Chondrocyte (in vitro differentiated cells): ENCODE results near the gene ARHGEF25. TPM values are rescaled to one million over a fixed set of nuclear protein-coding genes. Genes with fewer than 3 reads are reported as not detected.
"Not testable (repeated sequence)": the region's sequence is repeated elsewhere in the genome, so short reads cannot be mapped to it uniquely, and the experiment has no call there.

Source experiments
- DNase-seq: peaks from one replicate; pipeline ENCODE4 v3.0.0; 2021; ENCODE audit warnings: mixed read lengths, low spot score
- H3K27ac Mint-ChIP-seq: one replicate; pipeline ENCODE4 v1.8.0; 2021; ENCODE audit warnings: mild to moderate bottlenecking, moderate library complexity, mixed read lengths; ENCODE audit not compliant: unreplicated experiment
- H3K27me3 Mint-ChIP-seq: 2 replicates; pipeline ENCODE4 v1.8.0; 2021; ENCODE audit warnings: low read depth, mixed read lengths
- H3K36me3 Mint-ChIP-seq: 2 replicates; pipeline ENCODE4 v1.8.0; 2021; ENCODE audit warnings: low read depth, mixed read lengths
- H3K4me1 Mint-ChIP-seq: 2 replicates; pipeline ENCODE4 v1.8.0; 2021; ENCODE audit warnings: low read depth, mild to moderate bottlenecking, mixed read lengths
- H3K4me3 Mint-ChIP-seq: one replicate; pipeline ENCODE4 v1.8.0; 2021; ENCODE audit warnings: mild to moderate bottlenecking, moderate library complexity, mixed read lengths; ENCODE audit not compliant: unreplicated experiment
- H3K9me3 Mint-ChIP-seq: 2 replicates; pipeline ENCODE4 v1.8.0; 2021; ENCODE audit warnings: low read depth, mixed read lengths
- long read RNA-seq: library from polyadenylated mRNA; stranded (forward); transcript quantifications from one replicate; pipeline ENCODE4 v2.0.0, GENCODE V29; 2021
- total RNA-seq: library from RNA; stranded (reverse); gene quantifications from 3 replicates; pipeline ENCODE4 v1.2.1, GENCODE V29; 2021
- TF ChIP-seq, protein P1 (sequence below): fragments of 200-600 bp; sonication (generic); IDR thresholded peaks from 2 replicates; pipeline ENCODE4 v1.5.0; 2021; ENCODE audit warnings: antibody characterized with exemption, mild to moderate bottlenecking, moderate library complexity

The ARHGEF25 gene
- total RNA-seq = 29.0 to 30.6 TPM (median 29.5 TPM) in 3 replicates
- long read RNA-seq, partial matches to known transcripts = 0 of 1 reads
- long read RNA-seq, other reads (novel, unspliced or antisense) = 1 of 1 reads

DNA sequence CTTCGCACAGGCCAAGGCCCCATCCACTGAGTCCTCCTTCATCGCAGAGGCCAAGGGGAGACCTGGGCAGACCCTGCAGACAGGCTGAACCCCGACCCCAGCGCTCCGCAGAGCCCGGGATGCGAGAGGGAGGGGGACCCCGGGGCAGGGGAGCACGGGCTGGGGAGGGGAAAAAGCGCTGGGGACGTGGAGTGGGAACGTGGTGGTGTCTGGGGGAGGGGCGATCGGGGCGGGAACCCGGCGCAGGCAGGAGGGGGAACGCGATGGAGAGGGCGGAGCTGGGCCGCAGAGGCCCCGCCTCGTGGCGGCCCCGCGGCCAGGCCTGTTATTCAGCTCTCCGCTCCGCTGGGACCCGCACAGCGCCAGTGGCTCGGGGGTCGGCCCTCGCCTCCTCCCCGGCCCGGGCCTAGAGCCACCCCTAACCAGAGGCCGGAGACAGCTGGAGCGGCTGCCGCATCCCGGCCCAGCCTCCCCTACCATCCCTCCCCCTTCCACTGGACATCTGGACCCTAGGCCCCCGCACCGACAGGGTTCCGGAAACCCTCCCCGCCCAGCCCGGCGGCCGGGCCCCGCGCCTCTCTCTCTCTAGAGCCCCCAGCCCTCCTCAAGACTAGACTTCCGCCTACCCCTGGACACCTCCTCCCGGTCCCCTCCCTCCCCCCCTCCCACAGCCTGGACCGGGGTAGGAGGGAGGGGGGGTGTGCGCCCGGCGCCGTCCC, at the start of gene ARHGEF25:
TSS of gene ARHGEF25 (plus strand) at position 328 of the 719 bp plus-strand sequence. CDS start 460 bp downstream, outside the sequence.
- no peak for DNase-seq
- H3K4me1 Mint-ChIP-seq = peaks cover 33% of the 10 kb centered on the region

DNA sequence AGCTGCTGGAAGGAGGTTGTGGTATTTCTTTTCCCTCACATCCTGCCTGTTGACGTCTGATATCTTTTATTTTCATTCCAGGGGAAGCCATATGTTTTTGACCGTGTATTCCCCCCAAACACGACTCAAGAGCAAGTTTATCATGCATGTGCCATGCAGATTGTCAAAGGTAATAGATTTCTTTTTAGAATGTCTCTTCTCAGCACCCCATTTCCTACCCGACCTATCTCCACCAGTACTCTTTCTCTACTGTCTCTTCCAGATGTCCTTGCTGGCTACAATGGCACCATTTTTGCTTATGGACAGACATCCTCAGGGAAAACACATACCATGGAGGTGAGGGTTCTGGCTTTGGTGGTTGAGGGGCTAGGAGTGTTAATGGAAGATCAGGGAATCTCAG, 47.9 kb upstream of the ARHGEF25 start:
- H3K4me3 Mint-ChIP-seq = no peak overlapping the region
- peaks cover 8% of the 10 kb centered on the region for H3K27me3 Mint-ChIP-seq
- H3K9me3 Mint-ChIP-seq = no peaks in the 10 kb centered on the region
- TF ChIP-seq, protein P1, sequence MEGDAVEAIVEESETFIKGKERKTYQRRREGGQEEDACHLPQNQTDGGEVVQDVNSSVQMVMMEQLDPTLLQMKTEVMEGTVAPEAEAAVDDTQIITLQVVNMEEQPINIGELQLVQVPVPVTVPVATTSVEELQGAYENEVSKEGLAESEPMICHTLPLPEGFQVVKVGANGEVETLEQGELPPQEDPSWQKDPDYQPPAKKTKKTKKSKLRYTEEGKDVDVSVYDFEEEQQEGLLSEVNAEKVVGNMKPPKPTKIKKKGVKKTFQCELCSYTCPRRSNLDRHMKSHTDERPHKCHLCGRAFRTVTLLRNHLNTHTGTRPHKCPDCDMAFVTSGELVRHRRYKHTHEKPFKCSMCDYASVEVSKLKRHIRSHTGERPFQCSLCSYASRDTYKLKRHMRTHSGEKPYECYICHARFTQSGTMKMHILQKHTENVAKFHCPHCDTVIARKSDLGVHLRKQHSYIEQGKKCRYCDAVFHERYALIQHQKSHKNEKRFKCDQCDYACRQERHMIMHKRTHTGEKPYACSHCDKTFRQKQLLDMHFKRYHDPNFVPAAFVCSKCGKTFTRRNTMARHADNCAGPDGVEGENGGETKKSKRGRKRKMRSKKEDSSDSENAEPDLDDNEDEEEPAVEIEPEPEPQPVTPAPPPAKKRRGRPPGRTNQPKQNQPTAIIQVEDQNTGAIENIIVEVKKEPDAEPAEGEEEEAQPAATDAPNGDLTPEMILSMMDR = no peak
- no peaks in the 10 kb centered on the region for H3K4me1 Mint-ChIP-seq
- no peak for DNase-seq
- H3K27ac Mint-ChIP-seq = no peak overlapping the region
- H3K36me3 Mint-ChIP-seq = peaks cover 16% of the 10 kb centered on the region

More for the DNA sequence above, at the start of gene ARHGEF25:
- Mint-ChIP-seq H3K27ac (no peak within 1 kb of the TSS), H3K4me3 (peak within 1 kb of the TSS; percentile 74), H3K9me3 (no peaks in the 10 kb centered on the region), H3K36me3 (peaks cover 12% of the 10 kb centered on the region), H3K27me3 (no peaks in the 10 kb centered on the region)
- TF ChIP-seq, protein P1 = no peak

DNA sequence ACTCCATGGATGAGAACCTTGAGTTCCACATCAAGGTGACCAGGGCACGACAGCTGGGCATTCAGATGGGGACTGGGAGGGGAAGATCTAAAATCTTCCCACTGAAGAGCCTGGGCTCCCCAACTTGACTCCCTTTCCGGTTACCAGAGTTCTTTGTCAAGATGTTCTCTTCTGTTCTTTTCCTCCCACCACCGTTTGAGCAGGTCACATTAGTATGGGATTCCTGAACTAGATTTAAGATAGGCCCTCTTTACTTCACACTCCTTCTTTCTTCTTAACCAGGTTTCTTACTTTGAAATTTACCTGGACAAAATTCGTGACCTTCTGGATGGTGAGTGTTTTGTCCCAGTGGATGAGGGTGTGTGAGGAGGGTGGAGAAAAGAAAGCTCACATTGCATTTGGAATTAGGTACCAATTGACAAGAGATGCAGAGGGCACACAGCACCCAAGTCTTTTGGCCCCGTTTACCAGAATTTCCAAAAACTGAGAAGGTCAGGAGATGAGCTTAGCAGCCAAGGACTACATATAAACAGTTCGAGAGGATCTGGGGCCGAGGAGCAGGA, 47.0 kb upstream of the ARHGEF25 start:
- no peaks in the 10 kb centered on the region for H3K9me3 Mint-ChIP-seq
- no peak for DNase-seq
- H3K4me1 Mint-ChIP-seq = no peaks in the 10 kb centered on the region
- TF ChIP-seq, protein P1 = no peak
- no peak overlapping the region for H3K4me3 Mint-ChIP-seq
- H3K36me3 Mint-ChIP-seq = peaks cover 24% of the 10 kb centered on the region
- H3K27ac Mint-ChIP-seq = no peak overlapping the region
- peaks cover 8% of the 10 kb centered on the region for H3K27me3 Mint-ChIP-seq

DNA sequence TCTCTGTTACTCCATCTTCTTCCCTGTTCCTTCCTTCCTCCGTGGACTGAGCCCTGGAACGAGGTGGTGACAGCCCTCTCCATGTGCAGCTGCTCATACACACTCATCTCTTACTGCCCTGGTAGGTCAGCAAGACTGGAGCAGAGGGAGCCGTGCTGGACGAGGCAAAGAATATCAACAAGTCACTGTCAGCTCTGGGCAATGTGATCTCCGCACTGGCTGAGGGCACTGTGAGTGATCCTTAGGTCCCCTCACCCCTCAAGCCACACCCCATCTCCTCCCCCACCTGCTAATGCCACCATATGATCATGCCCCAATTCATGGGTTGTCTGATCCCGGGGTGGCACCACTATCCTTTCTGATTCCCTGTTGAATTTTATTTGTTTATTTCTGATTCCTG, 42.4 kb upstream of the ARHGEF25 start:
- Mint-ChIP-seq H3K9me3 (no peaks in the 10 kb centered on the region), H3K4me1 (no peaks in the 10 kb centered on the region), H3K36me3 (peaks cover 34% of the 10 kb centered on the region), H3K27me3 (no peaks in the 10 kb centered on the region), H3K27ac (no peak overlapping the region), H3K4me3 (no peak overlapping the region)
- TF ChIP-seq, protein P1 = no peak
- no peak for DNase-seq

DNA sequence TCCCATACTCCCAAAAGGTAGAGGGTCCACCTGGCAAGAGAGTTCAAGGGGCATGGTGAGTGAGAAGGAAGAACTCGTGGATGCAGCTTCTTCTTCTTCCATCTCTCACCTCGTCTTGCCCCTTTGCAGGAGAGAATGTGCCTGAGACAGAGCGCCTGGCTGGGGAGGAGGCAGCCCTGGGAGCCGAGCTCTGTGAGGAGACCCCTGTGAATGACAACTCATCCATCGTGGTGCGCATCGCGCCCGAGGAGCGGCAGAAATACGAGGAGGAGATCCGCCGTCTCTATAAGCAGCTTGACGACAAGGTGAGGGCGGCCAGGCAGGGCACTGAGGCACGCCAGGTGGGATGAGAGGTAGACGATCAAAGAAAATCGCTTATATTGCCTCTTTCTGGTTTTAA, 41.4 kb upstream of the ARHGEF25 start:
- H3K36me3 Mint-ChIP-seq = peaks cover 31% of the 10 kb centered on the region
- H3K4me1 Mint-ChIP-seq = no peaks in the 10 kb centered on the region
- no peak overlapping the region for H3K4me3 Mint-ChIP-seq
- H3K27me3 Mint-ChIP-seq = no peaks in the 10 kb centered on the region
- TF ChIP-seq, protein P1 = no peak
- no peak overlapping the region for H3K27ac Mint-ChIP-seq
- H3K9me3 Mint-ChIP-seq = no peaks in the 10 kb centered on the region
- DNase-seq = no peak

- H3K9me3 Mint-ChIP-seq, H3K27me3 Mint-ChIP-seq, H3K4me3 Mint-ChIP-seq, DNase-seq, H3K4me1 Mint-ChIP-seq, H3K27ac Mint-ChIP-seq: not testable (repeated sequence)
- H3K36me3 Mint-ChIP-seq = peaks cover 33% of the 10 kb centered on the region
Observed at GRCh38 chr12:57570438-57570837, 40.8 kb upstream of the ARHGEF25 start.
